ENCODE results near the gene WDR12. TPM values are rescaled to one million over a fixed set of nuclear protein-coding genes. Genes with fewer than 3 reads are reported as not detected.
"Not testable (repeated sequence)": the region's sequence is repeated elsewhere in the genome, so short reads cannot be mapped to it uniquely, and the experiment has no call there.

WDR12 gene
- total RNA-seq, 4 donors from 2014 or later, result 8.2 to 17.6 (median 12.8) TPM

- H3K9me3 ChIP-seq, result no peaks in the 10 kb centered on the region
- TF ChIP-seq POLR2AphosphoS5 (IDR thresholded peaks at IDR 0.05) (no peak), CTCF (IDR thresholded peaks at IDR 0.05) (no peak), EP300 (IDR thresholded peaks at IDR 0.05) (no peak)
- intact Hi-C loops (cut with DNase I), result no loop called here
- H3K4me1 ChIP-seq, result no peaks in the 10 kb centered on the region
- H3K27ac ChIP-seq (replicated peaks in 1 of 4), result no peak overlapping the region
- no peaks in the 10 kb centered on the region for H3K27me3 ChIP-seq
- H3K4me3 ChIP-seq, result no peak overlapping the region
- H3K36me3 ChIP-seq, result peaks cover 3 to 43% (median 19%) of the 10 kb centered on the region in 4 donors
- WGBS, result 92% methylated on average over 2 of the region's 2 CpGs
- no peak for DNase-seq (ENCODE audit: extremely low spot score)
Observed at GRCh38 chr2:202933958-202934357, 22.5 kb upstream of the WDR12 start.

DNA sequence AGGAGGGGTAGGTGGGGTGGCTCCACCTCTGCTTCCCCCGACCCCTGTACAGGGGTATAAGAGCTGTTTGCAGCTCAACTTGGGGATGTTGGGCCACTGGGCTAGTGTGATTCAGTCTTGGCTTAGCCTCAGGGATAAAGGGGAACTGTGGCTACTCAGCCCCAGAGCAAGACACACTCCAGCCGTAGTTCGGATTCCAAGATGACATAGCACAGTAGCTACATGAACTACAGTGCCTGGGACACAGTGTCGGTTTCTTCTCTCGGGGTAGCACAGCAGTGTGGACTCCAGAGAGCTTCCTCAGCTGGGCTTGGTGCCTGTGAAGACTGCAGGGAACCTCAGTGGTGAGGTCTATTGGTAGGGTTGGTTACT lies 21.7 kb upstream of the WDR12 start:
- WGBS, result 94% methylated on average over 5 of the region's 5 CpGs
- no peak for DNase-seq (ENCODE audit: extremely low spot score)
- no peak for TF ChIP-seq POLR2AphosphoS5 (IDR thresholded peaks at IDR 0.05)
- no peak for TF ChIP-seq POLR2A (IDR thresholded peaks at IDR 0.05; ENCODE audit: low read depth)
- no peak for TF ChIP-seq CTCF (IDR thresholded peaks at IDR 0.05)
- TF ChIP-seq EP300 (IDR thresholded peaks at IDR 0.05), result no peak
- no peaks in the 10 kb centered on the region for H3K9me3 ChIP-seq
- peaks cover 2 to 43% (median 13%) of the 10 kb centered on the region in 4 donors for H3K36me3 ChIP-seq
- no peaks in the 10 kb centered on the region for H3K27me3 ChIP-seq
- no peaks in the 10 kb centered on the region for H3K4me1 ChIP-seq
- no peak overlapping the region for H3K4me3 ChIP-seq
- intact Hi-C loops (cut with DNase I), result no loop called here
- no peak overlapping the region for H3K27ac ChIP-seq (replicated peaks in 1 of 4)

DNA sequence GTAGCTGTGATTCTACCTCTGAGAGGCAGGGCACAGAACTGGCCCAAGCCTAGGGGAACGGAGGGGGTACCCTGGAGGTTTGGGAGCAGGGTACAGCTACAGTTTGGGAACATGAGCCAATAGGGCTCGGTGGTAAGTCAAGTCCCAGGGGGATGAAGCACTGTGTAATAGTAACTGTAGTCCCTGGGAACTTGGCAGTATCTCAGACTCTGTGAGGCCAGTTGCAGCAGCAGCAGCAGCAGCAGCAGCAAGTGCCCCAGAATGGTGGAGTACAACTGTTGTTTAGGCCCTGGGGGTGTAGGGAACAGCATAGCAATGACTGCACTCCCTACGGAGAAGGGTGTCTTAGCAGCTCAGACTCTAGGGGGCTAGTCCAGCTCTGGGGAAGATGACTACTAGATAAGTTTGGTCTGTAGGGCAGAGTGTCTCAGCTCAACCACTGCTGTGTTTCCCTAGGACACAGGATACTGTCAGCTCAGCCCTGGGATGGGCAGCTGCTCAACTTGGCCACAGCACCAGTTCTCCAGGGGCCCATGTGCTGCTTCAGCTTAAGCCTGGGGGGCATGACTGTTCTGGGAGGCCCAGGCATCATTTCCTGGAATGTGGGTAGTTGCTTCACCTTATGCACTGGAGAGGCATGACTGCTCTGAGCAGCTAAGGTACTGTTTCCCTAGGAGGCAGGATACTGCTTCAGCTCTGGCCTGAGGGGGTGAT lies 21.1 kb upstream of the WDR12 start:
- 76% methylated on average over 3 of the region's 3 CpGs for WGBS
- no peaks in the 10 kb centered on the region for H3K9me3 ChIP-seq
- no peak overlapping the region for H3K27ac ChIP-seq (replicated peaks in 1 of 4)
- H3K36me3 ChIP-seq, result peaks cover 6 to 47% (median 14%) of the 10 kb centered on the region in 4 donors
- TF ChIP-seq POLR2AphosphoS5 (IDR thresholded peaks at IDR 0.05), result no peak
- TF ChIP-seq CTCF (IDR thresholded peaks at IDR 0.05), result no peak
- TF ChIP-seq POLR2A (IDR thresholded peaks at IDR 0.05; ENCODE audit: low read depth), result no peak
- no peak for TF ChIP-seq EP300 (IDR thresholded peaks at IDR 0.05)
- H3K27me3 ChIP-seq, result no peaks in the 10 kb centered on the region
- intact Hi-C loops (cut with DNase I), result no loop called here
- H3K4me3 ChIP-seq, result no peak overlapping the region
- no peak for DNase-seq (ENCODE audit: extremely low spot score)
- H3K4me1 ChIP-seq, result no peaks in the 10 kb centered on the region

DNA sequence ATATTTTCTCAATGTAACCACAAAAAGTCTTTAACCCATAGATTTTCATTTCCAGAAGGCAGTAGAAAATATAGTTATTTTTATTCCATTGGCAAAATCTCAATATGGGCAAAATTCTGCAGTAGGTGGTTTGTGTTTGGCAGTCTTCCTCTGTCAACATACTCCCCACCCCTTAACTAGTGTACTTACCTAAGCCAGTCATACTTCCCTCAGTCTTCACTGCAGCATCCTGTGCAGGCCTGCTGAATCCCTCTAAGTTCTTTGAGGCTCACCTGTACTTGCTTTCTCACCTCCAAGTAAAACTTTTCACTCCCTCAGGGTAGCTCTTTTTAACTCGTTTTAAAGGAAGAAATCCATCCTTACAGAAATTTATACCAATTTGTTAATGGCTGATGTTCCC lies 7.4 kb upstream of the WDR12 start:
- 91% methylated on average over 1 of the region's 1 CpG for WGBS
- intact Hi-C loops (cut with DNase I), result no loop called here
- H3K27ac ChIP-seq (replicated peaks in 1 of 4), result no peak overlapping the region
- peaks cover 0 to under 1% (median 0%) of the 10 kb centered on the region in 4 donors for H3K4me1 ChIP-seq
- H3K27me3 ChIP-seq, result no peaks in the 10 kb centered on the region
- no peak for DNase-seq (ENCODE audit: extremely low spot score)
- no peaks in the 10 kb centered on the region for H3K9me3 ChIP-seq
- TF ChIP-seq CTCF (IDR thresholded peaks at IDR 0.05) (no peak), EP300 (IDR thresholded peaks at IDR 0.05) (no peak), POLR2A (IDR thresholded peaks at IDR 0.05; ENCODE audit: low read depth) (no peak), POLR2AphosphoS5 (IDR thresholded peaks at IDR 0.05) (no peak)
- no peak overlapping the region for H3K4me3 ChIP-seq
- peaks cover 8 to 43% (median 30%) of the 10 kb centered on the region in 4 donors for H3K36me3 ChIP-seq

DNA sequence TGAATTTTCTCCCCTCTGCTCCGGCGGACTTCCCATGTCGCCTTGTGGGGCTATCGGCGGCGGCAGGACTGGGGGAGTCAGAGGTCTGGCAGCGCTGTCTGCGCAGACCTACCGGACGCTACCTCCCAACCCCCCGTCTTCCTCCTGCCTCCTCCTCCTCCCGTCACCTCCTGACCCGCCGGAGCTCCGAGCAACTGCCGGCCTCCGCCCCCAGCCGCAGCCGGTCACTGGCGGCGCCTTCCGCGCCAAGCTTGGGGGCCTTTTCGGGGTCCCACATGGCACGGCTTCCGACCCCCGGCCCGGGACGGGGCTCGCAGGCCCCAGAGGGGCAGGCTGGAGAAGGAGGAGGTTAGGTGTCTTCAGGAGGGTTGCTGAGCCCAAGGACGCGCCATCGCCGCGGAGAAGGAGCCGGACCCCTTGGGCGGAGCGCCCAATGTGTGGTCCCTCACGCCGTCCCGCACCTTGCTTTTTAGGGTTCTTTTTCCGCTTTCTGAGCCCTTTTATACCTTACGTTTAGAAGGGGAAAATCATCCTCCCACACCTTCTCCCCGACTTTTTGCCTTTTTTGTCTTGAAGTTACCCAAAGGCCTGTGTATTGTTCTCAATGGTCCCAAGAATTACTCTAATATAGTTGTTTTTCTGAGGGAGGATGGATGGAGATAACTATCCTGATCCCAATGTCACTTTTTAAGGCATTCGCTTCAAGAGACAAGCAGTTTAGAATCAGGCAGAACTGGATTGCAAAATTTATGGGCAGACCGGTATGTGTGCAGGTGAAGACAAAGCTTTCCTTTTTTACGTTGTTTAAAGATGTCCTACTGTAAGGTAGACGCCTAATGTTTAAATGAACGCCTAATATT lies 1.1 kb upstream of the WDR12 start:
- intact Hi-C loops (cut with DNase I); H3K36me3 ChIP-seq; DNase-seq (ENCODE audit: extremely low spot score); H3K9me3 ChIP-seq; H3K27me3 ChIP-seq: not testable (repeated sequence)
- Histone ChIP-seq H3K4me1 (peaks cover 16 to 29% (median 27%) of the 10 kb centered on the region in 4 donors), H3K27ac (replicated peaks in 1 of 4) (peak overlapping the region; percentile 79 to 93 (median 88)), H3K4me3 (peak overlapping the region; percentile 65 to 78 (median 73))
- WGBS, result 4% methylated on average over 11 of the region's 49 CpGs
